HG03108 (cell line): Measurements from ENCODE around the gene PHF1.
"Not testable (repeated sequence)": the region's sequence is repeated elsewhere in the genome, so short reads cannot be mapped to it uniquely, and the experiment has no call there.

Experiments used
- ATAC-seq: cut with Tn5 transposase; IDR thresholded peaks from one replicate; pipeline ENCODE4 v1.9.1; 2021; ENCODE audit warnings: moderate library complexity; ENCODE audit not compliant: unreplicated experiment

Gene PHF1

DNA sequence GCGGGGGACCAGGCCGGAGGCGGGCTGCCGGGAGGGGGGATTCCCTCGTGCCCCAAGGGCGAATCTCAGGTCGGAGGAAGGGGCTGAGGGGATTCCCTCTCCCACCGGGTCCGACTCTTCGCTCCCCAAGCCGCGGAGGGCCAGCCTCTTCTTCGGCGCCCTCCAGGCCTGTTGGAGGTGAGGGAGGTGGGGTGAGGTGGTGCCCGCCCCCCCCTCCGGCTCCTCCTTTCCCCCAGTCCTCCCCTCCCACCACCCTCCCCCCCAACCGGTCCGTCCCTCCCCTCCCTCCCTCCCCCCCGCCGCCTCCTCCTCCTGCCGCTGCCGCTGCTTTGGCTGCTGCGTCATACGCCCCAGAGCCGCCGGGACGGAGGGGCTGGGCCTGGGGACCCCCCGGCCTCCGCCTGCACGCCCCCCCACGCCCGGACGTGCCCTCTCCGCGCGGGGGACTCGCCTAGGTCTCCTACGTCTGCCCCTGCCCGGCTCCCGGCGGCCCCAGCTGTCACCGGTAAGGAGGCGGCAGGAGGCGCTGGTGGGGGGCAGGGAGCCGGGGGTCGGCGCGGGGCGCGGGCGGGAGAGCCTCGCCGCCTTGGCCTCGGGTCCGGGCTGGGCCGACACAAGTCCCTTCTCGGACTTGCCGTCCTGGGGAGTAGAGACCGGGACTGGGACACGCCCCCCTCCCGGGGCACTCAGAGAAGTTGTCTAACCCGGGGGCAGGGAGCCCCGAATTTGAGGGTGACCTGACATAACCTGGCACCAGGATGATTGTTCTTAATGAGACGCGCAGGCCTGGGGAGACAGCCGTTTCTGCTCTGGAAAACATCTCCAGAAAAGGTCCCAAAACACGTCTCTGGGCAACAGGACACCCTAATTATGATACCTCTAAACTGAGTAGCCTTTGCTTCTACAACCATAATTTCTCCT lies at the start of gene PHF1:
Gene PHF1 (plus strand): TSS at position 304 of the 921 bp plus-strand sequence. CDS start 1,250 bp downstream, outside the sequence.
- peak; percentile 27 for ATAC-seq

DNA sequence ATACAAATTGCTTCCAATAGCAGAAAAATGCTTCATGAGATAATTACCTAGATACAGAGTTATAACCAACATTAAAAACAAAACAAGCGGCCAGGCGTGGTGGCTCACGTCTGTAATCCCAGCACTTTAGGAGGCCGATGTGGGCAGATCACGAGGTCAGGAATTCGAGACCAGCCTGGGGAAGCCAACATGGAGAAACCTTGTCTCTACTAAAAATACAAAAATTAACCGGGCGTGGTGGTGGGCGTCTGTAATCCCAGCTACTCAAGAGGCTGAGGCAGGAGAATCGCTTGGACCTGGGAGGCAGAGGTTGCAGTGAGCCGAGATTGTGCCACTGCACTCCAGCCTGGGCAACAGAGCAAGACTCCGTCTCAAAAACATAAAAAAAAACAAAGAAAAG lies 47.3 kb upstream of the PHF1 start:
- not testable (repeated sequence) for ATAC-seq

DNA sequence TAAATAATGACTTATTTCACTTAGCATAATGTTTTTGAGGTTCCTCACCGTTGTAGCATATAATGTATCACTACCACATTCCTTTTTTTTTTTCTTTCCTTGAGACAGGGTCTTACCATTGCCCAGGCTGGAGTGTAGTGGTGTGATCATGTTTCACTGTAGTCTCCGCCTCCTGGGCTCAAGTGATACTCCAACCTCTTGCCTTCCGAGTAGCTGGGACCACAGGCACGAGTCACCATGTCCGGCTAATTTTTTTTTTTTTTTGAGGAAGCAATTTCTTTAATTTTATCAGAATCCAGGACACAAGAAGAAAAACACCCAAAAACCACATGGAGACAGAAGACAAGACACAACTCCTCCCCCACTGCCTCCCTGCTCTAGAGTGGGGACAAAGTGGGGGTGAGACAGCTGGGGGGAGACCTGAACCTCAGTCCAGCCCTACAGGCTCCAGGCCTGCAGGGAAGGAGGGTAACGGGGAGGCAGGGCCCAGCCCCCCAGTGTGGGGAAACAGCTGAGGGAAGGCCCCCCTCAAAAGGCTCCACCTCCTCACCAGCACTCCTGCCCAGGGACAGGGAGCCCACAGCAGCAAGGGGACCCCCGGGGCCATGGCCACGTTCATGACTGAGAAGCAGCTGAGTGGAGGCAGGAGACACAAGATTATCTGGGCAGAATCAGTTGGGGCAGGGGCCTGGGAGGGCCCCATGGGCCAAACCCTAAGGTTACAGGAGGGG lies 46.2 kb upstream of the PHF1 start:
- ATAC-seq, result not testable (repeated sequence)

DNA sequence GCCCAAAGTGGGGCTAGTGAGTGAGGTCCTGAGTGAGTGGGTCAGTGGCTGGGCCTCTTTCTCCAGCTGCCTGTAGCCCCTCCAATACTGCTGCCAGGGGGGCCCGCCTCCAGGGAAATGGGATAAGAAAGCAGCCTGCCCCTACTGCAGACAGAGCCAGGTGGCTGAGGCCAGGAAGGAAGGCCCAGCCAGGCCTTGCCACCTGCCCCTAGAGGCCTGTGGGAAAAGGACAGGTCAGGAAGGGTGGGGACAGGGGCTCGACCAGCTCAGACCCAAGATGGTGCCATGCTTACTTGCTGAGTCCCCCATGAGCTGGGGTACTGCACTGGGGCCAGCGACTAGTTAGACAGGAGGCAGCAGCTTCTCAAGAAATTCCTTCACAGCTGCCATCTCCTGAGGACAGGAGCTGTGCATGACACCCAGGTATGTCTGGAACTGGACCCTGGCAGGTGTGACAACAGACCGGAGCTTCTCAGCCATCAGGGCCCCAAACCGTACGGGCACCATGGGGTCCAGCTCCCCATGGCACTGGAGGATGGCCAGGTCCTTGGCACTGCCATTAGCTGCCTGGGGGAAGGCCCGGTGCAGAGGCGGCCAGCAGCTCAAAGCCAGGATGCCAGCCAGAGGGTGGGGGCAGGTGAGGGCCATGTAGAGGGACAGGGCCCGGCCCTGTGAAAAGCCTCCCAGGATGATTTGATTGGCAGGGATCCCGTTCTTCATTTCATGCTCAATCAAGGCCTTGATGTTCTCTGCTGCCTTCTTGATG lies 45.4 kb upstream of the PHF1 start:
- not testable (repeated sequence) for ATAC-seq

DNA sequence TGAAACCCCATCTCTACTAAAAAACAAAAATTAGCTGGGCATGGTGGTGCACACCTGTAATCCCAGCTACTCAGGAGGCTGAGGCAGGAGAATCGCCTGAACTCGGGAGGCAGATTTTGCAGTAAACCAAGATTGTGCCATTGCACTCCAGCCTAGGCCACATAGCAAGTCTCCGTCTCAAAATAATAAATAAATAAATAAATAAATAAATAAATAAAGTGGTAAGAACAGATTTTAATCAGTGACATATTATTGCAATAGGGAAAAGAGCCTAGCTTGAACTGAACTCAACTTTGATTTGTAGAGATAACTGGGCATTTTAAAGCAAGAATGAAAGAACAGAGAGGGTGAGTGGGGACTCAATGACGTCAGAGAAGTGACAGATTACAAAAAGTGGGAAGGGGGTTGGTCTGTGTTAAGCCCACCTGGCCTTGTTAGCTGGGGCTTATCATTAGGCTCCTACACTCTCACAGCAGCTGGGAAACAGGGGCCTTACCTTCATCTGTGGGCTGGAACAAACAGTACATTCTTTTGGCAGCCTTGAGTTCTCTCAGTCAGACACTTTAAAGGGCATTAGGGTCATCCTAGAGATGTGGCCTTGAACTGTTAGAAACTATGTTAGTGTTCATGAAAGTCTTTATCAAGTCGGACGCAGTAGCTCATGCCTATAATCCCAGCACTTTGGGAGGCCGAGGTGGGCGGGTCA lies 43.7 kb upstream of the PHF1 start:
- no peak for ATAC-seq

DNA sequence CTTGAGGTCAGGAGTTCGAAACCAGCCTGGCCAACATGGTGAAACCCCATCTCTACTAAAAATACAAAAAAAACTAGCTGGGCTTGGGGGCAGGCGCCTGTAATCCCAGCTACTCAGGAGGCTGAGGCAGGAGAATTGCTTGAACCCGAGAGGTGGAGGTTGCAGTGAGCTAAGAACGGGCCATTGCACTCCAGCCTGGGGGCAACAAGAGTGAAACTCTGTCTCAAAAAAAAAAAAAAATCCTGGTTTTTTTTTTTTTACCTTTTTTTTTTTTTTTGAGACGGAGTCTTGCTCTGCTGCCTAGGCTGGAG lies 43.1 kb upstream of the PHF1 start:
- ATAC-seq, result not testable (repeated sequence)

DNA sequence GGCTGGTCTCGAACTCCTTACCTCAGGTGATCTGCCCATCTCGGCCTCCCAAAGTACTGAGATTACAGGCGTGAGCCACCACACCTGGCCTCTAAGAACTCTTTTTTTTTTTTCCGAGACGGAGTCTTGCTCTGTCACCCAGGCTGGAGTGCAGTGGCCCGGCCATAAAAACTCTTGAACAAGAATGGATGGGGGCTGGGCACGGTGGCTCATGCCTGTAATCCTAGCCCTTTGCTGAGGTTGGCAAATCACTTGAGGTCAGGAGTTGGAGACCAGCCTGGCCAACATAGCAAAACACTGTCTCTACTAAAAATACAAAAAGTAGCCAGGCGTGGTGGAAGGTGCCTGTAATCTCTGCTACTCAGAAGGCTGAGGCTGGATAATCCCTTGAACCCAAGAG lies 38.9 kb upstream of the PHF1 start:
- ATAC-seq, result not testable (repeated sequence)

DNA sequence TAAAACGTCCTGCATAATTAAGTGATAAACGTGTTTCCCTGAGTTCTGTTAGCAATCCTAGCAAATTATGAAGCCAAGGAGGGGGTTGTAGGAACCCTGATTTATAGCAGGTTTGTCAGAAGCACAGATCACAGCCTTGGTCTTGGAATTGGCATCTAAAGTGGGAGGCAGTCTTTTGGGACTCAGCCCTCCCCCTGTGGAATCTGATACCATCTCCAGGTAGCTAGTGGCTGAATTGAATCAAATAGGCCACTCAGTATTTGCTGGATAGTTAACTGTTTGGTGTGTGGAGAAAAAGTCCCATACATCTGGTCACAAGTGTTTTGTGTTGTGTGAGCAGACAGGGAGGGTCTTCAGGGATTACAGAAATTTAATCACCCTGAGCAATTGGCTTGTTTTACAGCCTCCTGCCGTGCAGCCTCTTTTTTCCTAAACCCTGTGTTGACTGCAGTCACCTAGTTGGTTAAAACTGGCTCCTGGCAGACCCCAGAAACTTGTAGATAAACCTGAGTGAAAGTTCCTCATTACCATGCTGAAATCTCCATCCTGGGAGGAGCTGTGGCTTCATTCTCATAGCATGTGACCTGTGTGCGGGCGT lies 38.2 kb upstream of the PHF1 start:
- ATAC-seq, result no peak

DNA sequence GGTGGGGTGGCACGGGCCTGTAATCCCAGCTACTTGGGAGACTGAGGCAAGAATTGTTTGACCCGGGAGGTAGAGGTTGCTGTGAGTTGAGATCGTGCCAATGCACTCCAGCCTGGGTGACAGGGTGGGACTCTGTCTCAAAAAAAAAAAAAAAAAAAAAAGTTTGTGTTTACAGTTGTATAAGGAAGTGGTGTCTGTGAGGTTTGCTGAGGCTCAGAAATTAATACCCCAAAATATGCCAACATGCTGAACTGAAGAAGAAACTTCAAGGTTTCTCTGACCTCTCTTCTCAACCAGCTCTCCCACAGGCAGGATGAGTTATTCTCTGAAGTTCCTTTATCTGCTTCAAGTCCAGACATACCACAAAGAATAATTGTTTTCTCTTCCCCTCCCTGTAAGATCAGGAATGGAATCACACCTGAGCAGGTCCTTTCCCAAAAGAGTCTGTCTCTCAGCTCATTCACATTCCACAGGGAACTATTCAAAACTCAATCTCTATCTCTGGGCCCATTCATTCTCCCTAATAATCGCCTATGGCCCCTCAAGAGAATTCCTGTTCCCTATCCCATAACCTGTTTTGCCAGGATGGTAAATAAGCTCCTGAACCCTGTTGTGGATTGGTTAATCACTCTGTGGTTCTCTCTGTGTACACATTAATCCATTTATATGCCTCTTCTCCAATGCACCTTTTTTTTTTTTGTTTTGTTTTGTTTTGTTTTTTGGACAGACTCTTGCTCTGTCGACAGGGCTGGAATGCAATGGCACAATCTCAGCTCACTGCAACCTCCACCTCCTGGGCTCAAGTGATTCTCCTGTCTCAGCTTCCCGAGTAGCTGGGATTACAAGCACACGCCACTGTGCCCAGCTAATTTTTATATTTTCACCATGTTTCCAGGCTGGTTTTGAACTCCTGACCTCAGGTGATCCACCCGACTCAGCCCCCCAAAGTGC lies 36.6 kb upstream of the PHF1 start:
- no peak for ATAC-seq

DNA sequence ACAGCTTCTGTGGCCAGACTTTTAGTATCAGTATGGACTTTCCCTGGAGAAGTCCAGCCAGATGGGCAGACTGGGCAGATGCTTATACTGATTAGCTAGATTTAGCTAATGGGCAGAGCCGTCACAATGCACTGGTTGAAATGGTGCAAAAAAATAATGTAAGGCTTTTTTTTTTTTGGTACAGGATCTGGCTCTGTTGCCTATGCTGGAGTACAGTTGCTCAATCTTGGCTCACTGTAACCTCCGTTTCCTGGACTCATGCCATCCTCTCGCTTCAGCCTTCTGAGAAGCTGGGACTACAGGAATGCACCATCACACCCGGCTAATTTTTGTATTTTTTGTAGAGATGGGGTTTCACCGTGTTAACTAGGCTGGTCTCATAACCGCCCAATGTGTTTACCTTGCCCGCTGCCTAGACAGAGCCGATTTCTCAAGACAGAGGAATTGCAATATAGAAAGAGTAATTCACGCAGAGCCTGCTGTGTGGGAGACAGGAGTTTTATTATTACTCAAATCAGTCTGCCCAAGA lies 35.6 kb upstream of the PHF1 start:
- no peak for ATAC-seq

DNA sequence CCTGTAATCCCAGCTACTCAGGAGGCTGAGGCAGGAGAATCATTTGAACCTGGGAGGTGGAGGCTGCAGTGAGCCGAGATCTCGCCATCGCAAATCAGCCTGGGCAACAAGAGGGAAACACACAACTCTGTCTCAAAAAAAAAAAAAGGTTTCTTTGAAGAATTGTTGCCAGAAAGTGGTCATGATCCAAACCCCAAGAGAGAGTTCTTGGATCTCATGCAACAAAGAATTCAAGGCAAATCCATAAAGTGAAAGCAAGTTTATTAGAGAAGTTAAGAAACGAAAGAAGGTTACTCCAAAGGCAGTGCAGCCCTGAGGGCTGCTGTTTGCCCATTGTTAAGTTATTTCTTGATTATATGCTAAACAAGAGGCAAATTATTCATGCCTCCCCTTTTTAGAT lies 33.6 kb upstream of the PHF1 start:
- no peak for ATAC-seq

DNA sequence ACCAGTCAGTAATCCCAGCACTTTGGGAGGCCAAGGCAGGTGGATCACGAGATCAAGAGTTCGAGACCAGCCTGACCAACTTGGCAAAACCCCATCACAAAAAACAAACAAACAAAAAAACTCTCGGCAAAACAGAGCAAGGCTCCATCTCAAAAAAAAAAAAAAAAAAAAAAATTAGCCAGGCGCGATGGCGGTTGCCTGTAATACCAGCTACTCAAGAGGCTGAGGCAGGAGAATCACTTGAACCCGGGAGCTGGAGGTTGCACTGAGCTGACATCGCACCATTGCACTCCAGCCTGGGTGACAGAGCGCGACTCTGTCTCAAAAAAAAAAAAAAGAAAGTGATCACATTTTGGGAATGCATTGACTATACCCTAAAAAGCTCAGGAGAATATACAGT lies 31.6 kb upstream of the PHF1 start:
- ATAC-seq, result not testable (repeated sequence)

DNA sequence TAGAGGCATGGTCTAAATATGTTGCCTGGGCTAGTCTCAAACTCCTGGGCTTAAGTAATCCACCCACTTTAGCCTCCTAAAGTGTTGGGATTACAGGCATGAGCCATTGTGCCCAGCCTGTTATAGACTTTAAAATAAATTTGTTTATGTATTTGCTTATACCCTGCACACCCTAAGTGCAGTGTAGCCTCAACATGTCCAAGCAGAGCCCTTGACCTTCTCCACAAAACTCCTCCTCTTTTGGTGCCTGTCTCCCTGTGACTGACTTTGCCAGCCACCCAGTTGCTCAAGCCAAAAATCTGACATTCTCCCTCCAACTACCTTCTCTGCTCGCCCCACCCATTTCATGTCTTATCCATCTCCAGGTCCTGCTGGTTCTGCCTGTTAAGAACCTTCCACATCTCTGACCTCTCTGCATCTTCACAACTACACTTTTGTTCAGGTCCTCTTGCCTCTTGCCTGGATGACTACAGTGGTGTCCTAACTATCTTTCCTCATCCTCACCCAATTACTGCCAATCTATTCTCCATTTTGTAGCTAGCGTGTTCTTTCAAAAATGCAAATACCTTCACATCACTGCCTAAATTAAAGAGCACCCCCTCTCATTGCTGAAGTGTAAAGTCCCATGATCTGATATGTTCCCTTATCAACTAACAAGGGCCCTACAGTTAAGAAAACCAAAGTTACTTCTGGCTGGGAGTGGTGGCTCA lies 30.4 kb upstream of the PHF1 start:
- no peak for ATAC-seq

DNA sequence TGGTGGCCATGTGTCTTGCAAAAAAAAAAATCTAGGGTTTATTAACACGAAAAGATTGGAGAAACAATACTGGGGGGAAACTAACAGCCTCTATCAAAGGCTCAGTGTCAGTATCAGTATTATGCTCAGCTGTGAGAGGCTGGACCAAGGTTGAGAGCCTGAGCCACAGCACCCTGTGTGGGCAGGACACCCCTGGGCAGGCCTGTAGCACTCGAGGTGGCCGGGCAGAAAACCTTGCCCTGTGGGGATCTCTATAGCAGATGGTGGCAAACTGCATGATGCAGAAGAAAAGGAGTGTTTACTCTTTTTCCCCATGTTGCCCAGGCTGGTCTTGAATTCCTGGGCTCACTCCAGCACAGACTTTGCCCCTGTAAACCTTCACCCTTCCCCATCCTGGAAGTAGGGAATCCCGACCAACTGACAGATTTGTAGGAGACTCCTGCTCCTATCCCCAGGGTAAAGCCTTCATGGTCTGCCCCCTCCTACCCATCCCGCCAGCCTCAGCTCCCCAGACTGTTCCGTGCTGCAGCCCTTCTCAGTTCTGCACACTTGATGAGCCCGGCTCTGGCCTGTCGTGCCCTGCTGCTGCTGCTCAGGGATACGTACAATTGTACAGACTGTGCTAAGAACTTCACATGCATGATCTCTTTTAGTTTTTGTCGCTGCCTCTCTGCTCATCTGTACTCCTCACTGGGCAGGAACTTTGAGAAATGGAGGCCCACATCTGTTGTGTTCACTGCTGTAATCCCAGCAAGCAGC lies 27.2 kb upstream of the PHF1 start:
- ATAC-seq, result no peak

DNA sequence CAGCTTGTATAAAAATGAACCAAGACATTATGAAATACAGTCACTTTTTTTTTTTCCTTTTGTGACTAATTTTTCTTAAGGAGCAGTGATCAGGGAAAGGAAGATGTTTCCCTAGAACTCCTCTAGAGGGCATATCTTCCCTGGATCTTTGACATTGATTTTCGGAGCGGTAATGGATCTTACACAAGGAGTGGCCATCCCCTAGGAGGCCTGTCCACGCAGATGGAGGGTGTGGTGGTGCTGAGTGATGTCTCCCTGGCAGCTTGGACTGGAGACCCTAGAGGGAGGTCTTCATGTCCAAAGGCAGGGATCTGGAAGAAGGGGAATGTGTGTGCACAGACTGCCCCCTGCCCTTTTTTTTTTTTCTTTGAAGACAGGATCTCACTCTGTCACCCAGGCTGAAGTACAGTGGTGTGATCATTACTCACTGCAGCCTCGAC lies 26.2 kb upstream of the PHF1 start:
- no peak for ATAC-seq

DNA sequence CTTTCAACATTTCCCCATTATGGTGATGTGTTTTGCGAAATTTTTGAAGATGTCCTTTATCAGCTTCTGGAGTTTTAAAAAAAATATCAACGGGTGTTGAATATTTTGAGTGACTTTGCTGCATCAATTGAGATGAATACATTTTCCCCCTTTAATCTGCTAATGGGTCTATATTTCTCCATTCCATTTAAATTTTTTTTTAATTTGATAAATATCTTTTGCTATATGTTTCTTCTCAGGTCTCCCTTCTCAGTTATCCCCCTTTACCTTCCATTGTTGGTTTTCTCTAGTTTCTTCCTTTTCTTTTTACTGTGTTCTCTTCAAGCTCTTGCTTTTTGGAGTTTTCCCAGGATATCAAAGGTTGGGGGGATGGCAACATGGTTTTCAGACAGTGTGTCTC lies 20.6 kb upstream of the PHF1 start:
- no peak for ATAC-seq

DNA sequence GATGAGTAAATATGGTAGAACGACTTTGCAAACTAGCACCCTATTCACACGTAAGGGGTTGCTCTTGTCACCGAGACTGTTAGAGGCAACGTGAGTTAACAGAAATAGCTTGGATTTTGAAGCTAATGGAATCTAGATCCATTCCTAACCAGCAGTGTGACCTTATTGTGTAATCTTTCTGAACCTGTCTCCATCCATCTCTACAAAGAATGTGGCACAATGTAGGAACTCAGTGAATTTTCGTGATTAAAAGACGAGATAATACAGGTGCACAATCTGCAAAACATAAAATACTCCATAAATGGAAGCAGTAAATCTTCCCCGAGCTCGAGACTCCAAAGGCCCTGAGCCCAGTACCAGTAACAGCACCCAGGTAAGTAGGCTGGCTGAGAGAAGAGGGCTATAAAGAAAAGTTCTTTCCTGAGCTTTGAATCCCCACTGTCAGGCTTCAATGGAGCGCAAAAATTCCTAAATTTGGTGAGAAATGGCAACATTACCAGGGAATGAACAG lies 20.0 kb upstream of the PHF1 start:
- ATAC-seq, result no peak
